GM11168 (cell line): ENCODE data around the gene CDK18.

ENCODE experiments used
- in situ Hi-C: fragments of 300-500 bp; cut with MboI; formaldehyde crosslinking; loops from one replicate; pipeline ENCODE4 v1.12.0; 2022; ENCODE audit warnings: low sequenced_read_pairs; ENCODE audit not compliant: unreplicated experiment

The CDK18 gene

DNA sequence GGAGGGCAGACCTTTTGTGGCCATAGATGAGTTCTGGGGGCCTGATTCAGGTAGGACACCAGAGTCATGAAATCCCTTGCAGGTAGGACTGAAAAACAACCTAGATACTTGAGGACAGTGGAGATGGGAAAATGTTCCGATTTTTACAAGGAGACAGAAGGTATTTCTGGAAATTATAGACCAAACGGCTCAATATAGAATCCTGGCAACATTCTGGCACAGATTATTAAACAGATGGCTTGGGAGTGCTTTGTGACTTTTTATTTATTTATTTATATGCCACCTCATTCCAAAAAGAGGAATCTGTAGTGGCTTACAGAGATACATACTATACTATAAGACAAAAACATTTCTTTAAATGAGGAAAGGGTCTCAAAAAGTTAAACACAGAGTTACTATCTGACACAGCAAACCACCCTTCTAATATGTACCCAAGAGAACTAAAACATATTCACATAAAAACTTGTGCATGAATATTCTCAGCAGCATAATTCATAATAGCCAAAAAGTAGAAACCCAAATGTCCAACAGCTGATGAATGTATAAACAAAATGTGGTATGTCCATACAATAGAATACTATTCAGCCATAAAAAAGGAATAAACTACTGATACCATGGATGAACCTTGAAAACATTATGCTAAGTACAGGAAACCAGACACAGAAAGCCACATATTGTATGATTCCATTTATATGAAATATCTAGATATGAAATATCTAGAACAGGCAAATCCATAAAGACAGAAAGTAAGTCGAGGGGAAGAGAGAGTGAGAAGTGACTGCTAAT, 49.8 kb downstream of the CDK18 start:
- in situ Hi-C loops = no loop called here

DNA sequence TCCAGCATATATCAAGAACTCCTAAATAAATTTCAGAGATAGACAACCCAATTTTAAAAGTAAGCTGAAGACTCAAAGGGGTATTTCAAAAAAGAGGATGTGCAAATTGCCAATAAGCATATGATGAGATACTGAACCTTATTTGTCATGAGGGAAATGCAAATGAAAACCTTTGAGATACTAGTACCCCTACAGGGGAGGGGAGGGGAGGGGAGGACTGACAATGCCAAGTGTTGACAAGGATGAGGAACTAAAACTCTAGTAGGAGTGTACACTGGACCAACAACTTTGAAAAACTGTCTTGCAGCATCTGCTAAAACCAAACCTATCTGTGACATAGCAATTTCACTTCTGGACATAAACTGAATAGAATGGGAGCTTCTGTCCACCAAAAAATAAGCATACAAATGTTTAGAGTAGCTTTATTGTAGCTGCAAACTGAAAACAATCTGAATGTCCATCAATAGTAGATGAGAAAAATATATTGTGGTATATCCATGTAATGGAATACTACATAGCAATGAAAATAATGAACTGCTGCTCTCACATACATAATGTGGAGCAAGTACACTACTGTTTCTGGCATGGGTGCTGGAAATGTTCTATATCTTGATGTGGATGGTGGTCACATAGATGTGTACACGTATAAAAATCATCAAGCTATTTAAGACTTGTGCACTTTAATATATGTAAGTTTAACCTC, 57.2 kb downstream of the CDK18 start:
- in situ Hi-C loops = no loop called here

DNA sequence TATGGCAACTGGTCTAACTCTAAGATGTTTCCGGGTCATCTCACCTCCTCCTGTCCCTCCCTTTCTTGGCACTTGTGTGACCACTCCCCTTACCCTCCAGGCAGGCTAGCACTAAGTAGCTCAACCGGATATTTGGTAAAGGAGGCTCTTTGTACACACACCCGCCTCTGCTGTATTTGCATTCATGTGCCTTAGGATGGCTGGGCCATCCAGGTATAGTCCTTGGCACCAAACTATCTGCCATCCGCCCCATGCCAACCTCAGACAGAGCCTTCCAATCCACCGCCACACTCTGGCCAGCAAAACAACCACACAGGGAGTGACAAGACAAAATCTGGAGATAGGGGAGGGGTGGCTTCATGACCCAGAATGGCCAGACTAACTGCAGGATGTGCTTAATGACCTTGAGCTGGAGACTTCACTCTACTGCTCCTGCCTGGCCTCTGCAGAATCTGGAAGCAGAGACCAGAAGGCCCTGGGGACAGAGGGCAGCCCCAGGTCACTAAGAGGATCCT, 59.5 kb downstream of the CDK18 start:
- in situ Hi-C loops = no loop called here

GRCh38 chr1:205565799-205566198, 61.3 kb downstream of the CDK18 start:
- in situ Hi-C loops = no loop called here

DNA sequence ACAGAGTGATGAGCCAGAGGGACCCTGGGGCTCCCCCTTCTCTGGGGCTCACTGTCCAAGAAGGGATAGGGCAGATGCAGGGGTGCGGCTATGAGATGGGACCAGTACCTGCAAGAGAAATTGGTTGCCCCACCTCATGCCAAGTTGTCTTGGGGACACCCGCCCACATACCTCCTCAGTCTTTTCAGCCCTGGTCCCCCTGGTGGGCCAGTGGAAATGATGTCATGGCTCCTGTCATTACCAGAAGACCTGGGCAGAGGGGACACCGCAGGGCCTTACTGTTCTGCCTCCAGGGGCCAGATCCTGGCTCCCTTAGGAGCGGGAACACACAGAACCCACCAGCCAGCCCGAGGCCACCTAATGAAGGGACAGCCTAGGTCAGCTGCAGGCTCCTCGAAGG, 63.2 kb downstream of the CDK18 start:
- in situ Hi-C loops = no loop called here

- in situ Hi-C loops = no loop called here
Observed at GRCh38 chr1:205568135-205568468, 63.6 kb downstream of the CDK18 start.

DNA sequence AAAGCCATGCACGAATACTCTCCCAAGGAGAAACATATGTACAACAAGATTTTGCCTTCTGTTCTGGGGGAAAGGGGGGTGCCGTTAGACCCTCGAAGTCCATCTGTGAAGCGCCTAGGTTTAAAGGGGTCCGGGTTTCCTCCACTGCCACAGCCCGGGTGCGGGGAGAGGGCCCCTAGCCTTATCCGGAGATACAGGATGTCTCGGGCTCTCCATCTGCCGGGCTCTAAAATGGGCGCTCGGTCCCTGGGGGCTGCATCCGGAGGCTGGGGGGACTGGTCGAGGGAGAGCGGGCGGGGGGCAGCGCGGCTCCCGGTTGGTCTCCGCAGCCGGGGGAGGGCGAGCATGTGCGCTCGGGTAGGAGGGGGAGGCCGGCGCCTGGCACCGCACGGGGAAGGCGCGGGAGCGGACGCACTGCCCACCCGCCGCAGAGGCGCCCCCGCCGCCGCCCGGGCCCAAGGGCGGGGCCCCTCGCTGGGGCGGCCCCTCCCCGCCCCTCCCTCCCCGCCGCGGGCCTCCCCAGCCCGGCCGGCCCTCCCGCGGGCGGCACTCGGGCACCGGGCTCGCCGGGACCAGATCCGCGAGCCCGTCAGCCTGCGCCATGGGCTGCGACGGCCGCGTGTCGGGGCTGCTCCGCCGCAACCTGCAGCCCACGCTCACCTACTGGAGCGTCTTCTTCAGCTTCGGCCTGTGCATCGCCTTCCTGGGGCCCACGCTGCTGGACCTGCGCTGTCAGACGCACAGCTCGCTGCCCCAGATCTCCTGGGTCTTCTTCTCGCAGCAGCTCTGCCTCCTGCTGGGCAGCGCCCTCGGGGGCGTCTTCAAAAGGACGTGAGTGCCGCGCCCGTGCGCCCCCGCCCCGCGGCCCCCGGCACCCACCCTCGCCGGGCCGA, 64.2 kb downstream of the CDK18 start:
- in situ Hi-C loops = no loop called here

GRCh38 chr1:205569411-205570172, 65.1 kb downstream of the CDK18 start:
- in situ Hi-C loops = no loop called here

DNA sequence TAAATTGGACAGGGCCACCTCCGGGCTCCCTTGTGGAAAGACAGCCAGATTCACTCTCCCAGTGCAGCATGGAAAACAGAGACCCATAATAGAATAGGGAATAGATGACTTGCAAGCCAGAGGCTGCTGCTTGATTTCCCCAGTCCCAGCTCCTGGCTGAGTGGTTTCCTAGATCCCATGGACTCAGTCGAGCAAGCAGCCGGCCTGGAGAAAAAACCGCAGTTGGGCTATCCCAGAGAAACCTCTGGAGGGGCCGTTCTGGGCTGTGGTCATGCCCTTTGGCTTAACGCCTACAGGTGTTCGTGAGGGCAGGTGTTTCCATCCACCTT, 65.7 kb downstream of the CDK18 start:
- in situ Hi-C loops = no loop called here

- in situ Hi-C loops = no loop called here
Observed at GRCh38 chr1:205570796-205571537, 66.5 kb downstream of the CDK18 start.

- in situ Hi-C loops = no loop called here
Observed at GRCh38 chr1:205571747-205572146, 67.3 kb downstream of the CDK18 start.

- in situ Hi-C loops = no loop called here
Observed at GRCh38 chr1:205572421-205572820, 68.0 kb downstream of the CDK18 start.

- in situ Hi-C loops = no loop called here
Observed at GRCh38 chr1:205575294-205575885, 70.9 kb downstream of the CDK18 start.

- in situ Hi-C loops = no loop called here
Observed at GRCh38 chr1:205576011-205576410, 71.5 kb downstream of the CDK18 start.

DNA sequence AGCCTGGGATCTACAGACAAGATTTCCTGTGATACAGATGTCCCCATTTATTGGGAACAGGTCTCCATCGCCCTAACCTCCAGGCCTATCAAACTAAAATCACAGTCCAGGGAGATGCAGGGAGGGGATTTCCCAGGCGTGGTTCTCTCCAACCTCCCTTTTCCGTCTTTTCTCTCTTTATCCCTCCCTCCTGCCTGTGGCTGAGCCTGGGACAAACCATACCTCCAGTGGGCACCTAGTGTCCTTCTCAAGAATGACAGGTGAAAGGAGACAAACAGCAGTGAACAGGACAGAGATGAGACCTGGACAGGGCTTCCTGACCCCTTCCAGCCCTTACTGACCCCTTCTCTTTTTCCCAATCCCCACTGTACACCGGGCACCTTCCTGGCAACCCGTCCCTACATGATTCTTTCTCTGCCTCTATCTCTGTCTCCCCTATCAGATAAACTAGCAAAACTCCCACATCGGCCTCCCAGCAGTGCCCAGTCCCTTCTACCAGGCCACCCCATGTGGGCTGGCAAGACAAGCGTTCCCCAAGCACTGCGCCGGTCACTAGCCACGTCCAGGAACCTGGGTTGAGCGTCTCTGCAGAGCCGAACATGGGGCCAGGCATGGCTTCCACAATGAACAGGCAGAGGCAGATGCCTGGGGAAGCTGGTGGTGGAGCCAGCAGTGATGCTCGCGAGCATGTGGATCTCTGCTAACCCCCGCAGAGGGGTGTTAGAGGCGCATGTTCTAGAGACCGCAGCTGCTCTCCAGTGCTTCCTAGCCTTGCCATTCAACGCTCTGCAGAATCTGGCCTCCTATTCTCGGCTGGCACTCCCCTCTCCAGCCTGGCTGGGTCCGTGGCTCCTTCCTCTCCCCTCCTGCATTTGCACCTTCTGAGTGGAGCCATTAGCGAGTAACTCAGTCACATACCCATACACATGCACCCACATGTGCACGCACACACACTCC, 72.6 kb downstream of the CDK18 start:
- in situ Hi-C loops = no loop called here

DNA sequence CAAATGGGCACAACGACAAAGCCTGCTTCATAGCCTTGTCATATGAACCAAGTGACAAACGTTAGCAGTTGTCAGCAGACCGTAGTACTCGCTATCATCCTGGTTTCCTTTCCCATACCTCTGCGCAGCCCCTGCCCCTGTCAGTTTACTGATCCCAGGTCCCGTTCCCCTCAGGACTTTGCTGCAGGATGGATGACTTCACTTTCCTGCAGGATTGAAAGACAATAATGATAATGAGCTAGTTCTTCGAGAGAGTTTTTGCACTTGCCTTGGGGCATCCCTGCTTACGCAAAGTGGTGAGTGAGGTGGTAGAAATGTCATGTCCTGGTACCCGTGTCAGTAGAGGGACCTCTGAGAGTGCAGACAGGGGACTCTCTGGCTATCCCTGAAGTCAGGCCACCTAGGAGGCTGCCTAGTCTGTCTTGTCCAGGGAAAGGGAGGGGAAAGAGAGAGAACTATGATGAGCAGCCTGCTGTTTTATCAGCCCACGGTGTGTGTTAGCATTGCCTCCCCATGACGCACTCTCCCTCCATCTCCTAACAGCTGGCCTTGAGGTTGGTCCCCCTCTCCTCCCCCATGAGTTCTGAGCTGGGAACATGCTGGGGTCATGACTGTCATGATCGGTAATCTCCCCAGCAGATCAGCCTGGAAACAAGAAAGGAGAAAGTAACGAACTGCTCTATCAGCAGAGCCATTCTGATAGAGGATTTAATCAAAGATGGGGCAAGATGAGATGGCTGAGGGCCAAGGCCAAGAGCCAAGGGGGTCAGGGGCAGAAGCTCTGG, 73.6 kb downstream of the CDK18 start:
- in situ Hi-C loops = no loop called here
